IMR-90 (cell line): Measurements from ENCODE around the gene INPP5D. TPM values are rescaled to one million over a fixed set of nuclear protein-coding genes. Genes with fewer than 3 reads are reported as not detected.
"Not testable (repeated sequence)": the region's sequence is repeated elsewhere in the genome, so short reads cannot be mapped to it uniquely, and the experiment has no call there.

Source experiments
- ATAC-seq: fragments of 200-7000 bp; cut with Tn5 transposase; 2 replicates; pipeline ENCODE4 v1.9.1; 2020; ENCODE audit warnings: low read depth, mild to moderate bottlenecking, moderate library complexity
- BruUV-seq: library from RNA; stranded (reverse); fragments of 400-500 nt; replicated peaks from 2 replicates; lab custom pipeline; 2021; lab: Mats Ljungman, UMichigan
- CTCF ChIA-PET: fragments of 300-600 bp; formaldehyde crosslinking; extraction: SDS; loops from one replicate; lab custom pipeline; 2021; ENCODE audit warnings: antibody characterized with exemption; lab: Yijun Ruan, JAX
- POLR2A ChIA-PET: fragments of 300-600 bp; sonication (Branson Sonifier 250); formaldehyde crosslinking; loops from one replicate; lab custom pipeline; 2022; ENCODE audit warnings: antibody characterized with exemption; ENCODE audit not compliant: unreplicated experiment; lab: Charles Lee
- DNase-seq: peaks from one replicate; pipeline ENCODE4 v3.0.0; 2013
- H2AFZ ChIP-seq: replicated peaks from 2 replicates; pipeline ENCODE3; 2013; ENCODE audit warnings: low read length, mild to moderate bottlenecking; ENCODE audit not compliant: poor library complexity
- H2AK5ac ChIP-seq: 2 replicates; pipeline ENCODE4 v1.6.1; 2013; ENCODE audit warnings: low read depth, low read length, inconsistent platforms
- H2AK9ac ChIP-seq: replicated peaks from 2 replicates; pipeline ENCODE3; 2013; ENCODE audit warnings: mild to moderate bottlenecking, low read depth, low read length, moderate library complexity; ENCODE audit not compliant: poor library complexity
- H2BK120ac ChIP-seq: 2 replicates; pipeline ENCODE4 v1.6.1; 2013; ENCODE audit warnings: low read depth, low read length, inconsistent platforms
- H2BK15ac ChIP-seq: 3 replicates; pipeline ENCODE4 v1.6.1; 2013; ENCODE audit warnings: low read depth, low read length, inconsistent platforms
- H2BK20ac ChIP-seq: 2 replicates; pipeline ENCODE4 v1.6.1; 2013; ENCODE audit warnings: low read depth, mild to moderate bottlenecking, inconsistent platforms, low read length, moderate library complexity
- H2BK5ac ChIP-seq: 2 replicates; pipeline ENCODE4 v1.6.1; 2013; ENCODE audit warnings: mild to moderate bottlenecking, low read depth, low read length, inconsistent platforms; ENCODE audit not compliant: poor library complexity, severe bottlenecking
- H3K14ac ChIP-seq: replicated peaks from 2 replicates; pipeline ENCODE4 v1.6.1; 2013; ENCODE audit warnings: low read depth, low read length, inconsistent platforms
- H3K18ac ChIP-seq: 2 replicates; pipeline ENCODE4 v1.6.1; 2013; ENCODE audit warnings: low read depth, low read length, control low read depth
- H3K23ac ChIP-seq: 2 replicates; pipeline ENCODE4 v1.6.1; 2013; ENCODE audit warnings: low read depth, low read length, inconsistent platforms
- H3K27ac ChIP-seq: 2 replicates; pipeline ENCODE4 v1.5.1; 2013; ENCODE audit warnings: mild to moderate bottlenecking, control low read depth, low read length; ENCODE audit not compliant: insufficient read depth
- H3K27me3 ChIP-seq: 2 replicates; pipeline ENCODE4 v1.6.1; 2013; ENCODE audit warnings: low read length; ENCODE audit not compliant: control insufficient read depth, insufficient read depth
- H3K36me3 ChIP-seq: 2 replicates; pipeline ENCODE4 v1.6.1; 2013; ENCODE audit warnings: low read length, mixed read lengths; ENCODE audit not compliant: control insufficient read depth, insufficient read depth
- H3K4ac ChIP-seq: 2 replicates; pipeline ENCODE4 v1.6.1; 2013; ENCODE audit warnings: low read depth, low read length, inconsistent platforms
- H3K4me1 ChIP-seq: 2 replicates; pipeline ENCODE4 v1.6.1; 2013; ENCODE audit warnings: low read length, mixed read lengths; ENCODE audit not compliant: control insufficient read depth, insufficient read depth
- H3K4me2 ChIP-seq: 2 replicates; pipeline ENCODE4 v1.6.1; 2013; ENCODE audit warnings: low read depth, mild to moderate bottlenecking, control low read depth, low read length, moderate library complexity
- H3K4me3 ChIP-seq: 2 replicates; pipeline ENCODE4 v1.5.1; 2013; ENCODE audit warnings: low read depth, mild to moderate bottlenecking, control low read depth, low read length, moderate library complexity; ENCODE audit not compliant: insufficient read depth
- H3K56ac ChIP-seq: 2 replicates; pipeline ENCODE4 v1.6.1; 2013; ENCODE audit warnings: low read length, inconsistent platforms; ENCODE audit not compliant: insufficient read depth; ENCODE audit errors: extremely low read depth
- H3K79me1 ChIP-seq, 2 experiments: 2 replicates each; pipeline ENCODE4 v1.6.1; 2013; ENCODE audit warnings: low read length in 2 of 2, inconsistent platforms in 1 of 2, low read depth in 1 of 2
- H3K9ac ChIP-seq: 2 replicates; pipeline ENCODE4 v1.6.1; 2013; ENCODE audit warnings: low read depth, low read length, control low read depth
- H3K9me1 ChIP-seq: 2 replicates; pipeline ENCODE4 v1.6.1; 2013; ENCODE audit warnings: low read length, inconsistent platforms; ENCODE audit not compliant: insufficient read depth
- H3K9me3 ChIP-seq: 2 replicates; pipeline ENCODE4 v1.6.1; 2013; ENCODE audit warnings: low read length; ENCODE audit not compliant: control insufficient read depth, insufficient read depth
- H4K20me1 ChIP-seq: 2 replicates; pipeline ENCODE4 v1.6.1; 2013; ENCODE audit warnings: low read length, inconsistent platforms; ENCODE audit not compliant: insufficient read depth
- H4K5ac ChIP-seq: 2 replicates; pipeline ENCODE4 v1.6.1; 2013; ENCODE audit warnings: mild to moderate bottlenecking, low read depth, low read length, control low read depth
- H4K8ac ChIP-seq, 2 experiments: 2 replicates each; pipeline ENCODE4 v1.6.1; 2013; ENCODE audit warnings: low read depth in 2 of 2, low read length in 2 of 2, control low read depth in 1 of 2, inconsistent platforms in 1 of 2
- H4K91ac ChIP-seq: 2 replicates; pipeline ENCODE4 v1.6.1; 2013; ENCODE audit warnings: low read depth, low read length, inconsistent platforms; ENCODE audit not compliant: insufficient read depth
- WGBS, 2 experiments: methylation state at CpG; one replicate each; pipeline versions ENCODE4 v1.1.5 to v1.1.7; 2013; ENCODE audit warnings: missing lambda C conversion rate in 2 of 2; ENCODE audit not compliant: insufficient read length in 1 of 2; ENCODE audit errors: extremely low coverage in 2 of 2; 5-methylcytosine and 5-hydroxymethylcytosine counted together
- dilution Hi-C: fragments of 300-500 bp; cut with HindIII; formaldehyde crosslinking; loops from one replicate; pipeline ENCODE4 v1.14.3; 2018; ENCODE audit warnings: low sequenced_read_pairs; ENCODE audit not compliant: unreplicated experiment
- in situ Hi-C: fragments of 300-500 bp; cut with MboI; formaldehyde crosslinking; loops from 3 replicates; pipeline ENCODE4 v1.14.3; 2019; ENCODE audit warnings: low sequenced_read_pairs, inconsistent platforms, mixed read lengths
- intact Hi-C: fragments of 100-400 bp; cut with micrococcal nuclease; formaldehyde crosslinking; loops from 2 replicates; pipeline ENCODE4 v1.10.0; 2022
- polyA plus RNA-seq, 3 experiments: library from polyadenylated mRNA; depleted of rRNA; stranded (reverse); fragments of >200 nt; gene quantifications; 2 replicates each; pipeline ENCODE4 v1.2.3, GENCODE V29; 2012; ENCODE audit warnings: low replicate concordance in 1 of 3
- total RNA-seq: library from RNA; depleted of rRNA; stranded (reverse); fragments of >200 nt; gene quantifications from 2 replicates; pipeline ENCODE4 v1.2.3, GENCODE V29; 2012

The INPP5D gene
- total and polyA plus RNA-seq, 2 of the 4 experiments (the other 2 are of a cell fraction) = 0.18 to 0.29 TPM

- DNase-seq, H3K27me3 ChIP-seq, H3K4ac ChIP-seq, H3K56ac ChIP-seq, H3K9ac ChIP-seq, H2BK120ac ChIP-seq, H4K5ac ChIP-seq, H2AK9ac ChIP-seq, H3K4me3 ChIP-seq, H3K79me1 ChIP-seq, H3K14ac ChIP-seq, H2AK5ac ChIP-seq, H3K23ac ChIP-seq, H2AFZ ChIP-seq, dilution Hi-C loops, ATAC-seq, BruUV-seq, H2BK20ac ChIP-seq, H3K4me2 ChIP-seq, H3K36me3 ChIP-seq, H3K9me3 ChIP-seq, H4K8ac ChIP-seq, POLR2A ChIA-PET, H3K27ac ChIP-seq, H4K20me1 ChIP-seq, H2BK5ac ChIP-seq, intact Hi-C loops, H2BK15ac ChIP-seq, in situ Hi-C loops, H3K4me1 ChIP-seq, H3K18ac ChIP-seq, H3K9me1 ChIP-seq, H4K91ac ChIP-seq: not testable (repeated sequence)
- no CpG with 5 or more reads among the region's 2 CpGs for WGBS, 2 experiments
- CTCF ChIA-PET = interaction anchor here (0.6 kb wide), 1 partner anchor 618 kb away, joined by 3 read pairs; no protein-coding TSS in a partner anchor
Measured at GRCh38 chr2:233123576-233123975, 63.4 kb downstream of the INPP5D start.
